Measurements from ENCODE around the gene COL4A2.

DNA sequence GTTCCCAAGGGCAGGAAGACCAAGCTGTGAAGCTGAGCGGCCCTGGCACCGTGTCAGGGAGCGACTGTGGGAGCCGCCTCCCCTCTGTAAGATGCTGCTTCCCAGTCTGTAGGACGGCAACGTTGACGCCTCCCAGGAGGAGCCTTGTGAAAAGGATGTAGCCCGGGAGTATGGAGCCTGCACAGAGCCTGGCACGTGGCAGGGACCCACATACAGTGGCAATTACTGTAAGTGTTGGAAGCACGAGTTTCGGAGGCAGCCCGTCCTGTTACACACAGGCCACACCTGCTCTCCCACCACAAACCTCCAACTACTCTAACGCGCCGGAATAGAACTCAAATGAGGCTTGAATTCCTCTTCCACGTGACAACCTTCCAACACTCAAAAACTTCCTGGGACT, 247.9 kb downstream of the COL4A2 start:
- TF ChIP-seq POLR2AphosphoS5 (IDR thresholded peaks at IDR 0.05; ENCODE audit: borderline replicate concordance, low read depth, low read length) (no peak), FOXP2 (optimal IDR thresholded peaks at IDR 0.05; ENCODE audit: control extremely low read depth, extremely low read length, insufficient read depth) (no peak), EZH2 (IDR thresholded peaks at IDR 0.05) (no peak)
